HG02588 (cell line): ENCODE measurements around the gene HPCAL4.

ENCODE experiments used
- ATAC-seq: cut with Tn5 transposase; IDR thresholded peaks from one replicate; pipeline ENCODE4 v1.9.1; 2021; ENCODE audit warnings: mild to moderate bottlenecking, moderate library complexity; ENCODE audit not compliant: unreplicated experiment

Gene HPCAL4

GRCh38 chr1:39691383-39692151 lies at the start of gene HPCAL4:
Gene HPCAL4 (minus strand): TSS chr1:39691433. CDS start chr1:39684603, 6,830 bp downstream.
- ATAC-seq: peak; percentile 78

- ATAC-seq: peak; percentile 93
Observed at GRCh38 chr1:39738622-39739366, 47.6 kb upstream of the HPCAL4 start, which contains the start of gene PPIE. Gene PPIE (plus strand): TSS chr1:39738882. CDS start chr1:39738901, 19 bp downstream.

- no peak for ATAC-seq
Observed at GRCh38 chr1:39737546-39738169, 46.4 kb upstream of the HPCAL4 start.

GRCh38 chr1:39735731-39736130 lies 44.5 kb upstream of the HPCAL4 start:
- no peak for ATAC-seq

GRCh38 chr1:39733161-39733560 lies 41.9 kb upstream of the HPCAL4 start:
- no peak for ATAC-seq

- ATAC-seq: no peak
Observed at GRCh38 chr1:39732730-39733129, 41.5 kb upstream of the HPCAL4 start.

- no peak for ATAC-seq
Observed at GRCh38 chr1:39729842-39730241, 38.6 kb upstream of the HPCAL4 start.

- no peak for ATAC-seq
Observed at GRCh38 chr1:39729030-39729429, 37.8 kb upstream of the HPCAL4 start.

GRCh38 chr1:39727932-39728317 lies 36.7 kb upstream of the HPCAL4 start:
- ATAC-seq: no peak

GRCh38 chr1:39727221-39727931 lies 36.1 kb upstream of the HPCAL4 start:
- ATAC-seq: no peak

GRCh38 chr1:39726600-39726999 lies 35.4 kb upstream of the HPCAL4 start:
- ATAC-seq: no peak

GRCh38 chr1:39722495-39722894 lies 31.3 kb upstream of the HPCAL4 start:
- ATAC-seq: no peak

- no peak for ATAC-seq
Observed at GRCh38 chr1:39721664-39722063, 30.4 kb upstream of the HPCAL4 start.

GRCh38 chr1:39720094-39720999 lies 29.1 kb upstream of the HPCAL4 start:
- ATAC-seq: no peak

GRCh38 chr1:39717809-39718208 lies 26.6 kb upstream of the HPCAL4 start:
- ATAC-seq: no peak

GRCh38 chr1:39713557-39713956 lies 22.3 kb upstream of the HPCAL4 start:
- ATAC-seq: no peak

GRCh38 chr1:39711966-39712340 lies 20.7 kb upstream of the HPCAL4 start:
- ATAC-seq: no peak

- ATAC-seq: no peak
Observed at GRCh38 chr1:39711104-39711965, 20.1 kb upstream of the HPCAL4 start.

GRCh38 chr1:39707506-39707905 lies 16.3 kb upstream of the HPCAL4 start:
- ATAC-seq: no peak
